WTC11 (cell line): ENCODE data around the gene FHAD1. TPM values are rescaled to one million over a fixed set of nuclear protein-coding genes. Genes with fewer than 3 reads are reported as not detected.

ENCODE experiments used
- AFF4 ChIP-seq: sonication (generic); formaldehyde crosslinking; IDR thresholded peaks from 2 replicates; pipeline ENCODE4 v1.8.1; 2023; ENCODE audit warnings: mild to moderate bottlenecking, missing genetic modification reagents, borderline replicate concordance
- CBFB ChIP-seq: sonication (generic); formaldehyde crosslinking; IDR thresholded peaks from 2 replicates; pipeline ENCODE4 v1.8.1; 2022; ENCODE audit warnings: mild to moderate bottlenecking, low read depth, missing genetic modification reagents
- CDX4 ChIP-seq: fragments of 250-450 bp; sonication (Bioruptor Pico); IDR thresholded peaks from 2 replicates; pipeline ENCODE4 v1.9.0; 2021; ENCODE audit warnings: moderate library complexity, mild to moderate bottlenecking, inconsistent platforms, borderline replicate concordance
- EMX1 ChIP-seq: fragments of 250-450 bp; sonication (Bioruptor Pico); IDR thresholded peaks from 2 replicates; pipeline ENCODE4 v1.8.0; 2021; ENCODE audit warnings: mild to moderate bottlenecking
- ESRRA ChIP-seq: sonication (generic); formaldehyde crosslinking; IDR thresholded peaks from 2 replicates; pipeline ENCODE4 v1.8.1; 2022; ENCODE audit warnings: mild to moderate bottlenecking, missing genetic modification reagents, borderline replicate concordance
- GTF2I ChIP-seq: fragments of 250-450 bp; sonication (Bioruptor Pico); conservative IDR thresholded peaks from 2 replicates; pipeline ENCODE4 v1.4.0; 2021; ENCODE audit warnings: mild to moderate bottlenecking
- HMGXB4 ChIP-seq: sonication (generic); formaldehyde crosslinking; IDR thresholded peaks from 2 replicates; pipeline ENCODE4 v1.8.1; 2023; ENCODE audit warnings: mild to moderate bottlenecking, moderate library complexity, missing genetic modification reagents
- JUN ChIP-seq: sonication (generic); formaldehyde crosslinking; IDR thresholded peaks from 2 replicates; pipeline ENCODE4 v1.8.0; 2023; ENCODE audit warnings: mild to moderate bottlenecking, missing genetic modification reagents
- MLX ChIP-seq: sonication (generic); formaldehyde crosslinking; IDR thresholded peaks from 2 replicates; pipeline ENCODE4 v1.8.1; 2023; ENCODE audit warnings: mild to moderate bottlenecking, missing genetic modification reagents, moderate library complexity
- MXD4 ChIP-seq: fragments of 250-450 bp; sonication (Bioruptor Pico); IDR thresholded peaks from 2 replicates; pipeline ENCODE4 v1.8.0; 2021; ENCODE audit warnings: mild to moderate bottlenecking, moderate library complexity, borderline replicate concordance
- MYBL2 ChIP-seq: sonication (generic); formaldehyde crosslinking; IDR thresholded peaks from 2 replicates; pipeline ENCODE4 v1.8.1; 2023; ENCODE audit warnings: mild to moderate bottlenecking, moderate library complexity, missing genetic modification reagents
- NFATC4 ChIP-seq: fragments of 250-450 bp; sonication (Bioruptor Pico); IDR thresholded peaks from 2 replicates; pipeline ENCODE4 v1.9.0; 2021; ENCODE audit warnings: mild to moderate bottlenecking
- NFE2L1 ChIP-seq: sonication (generic); formaldehyde crosslinking; IDR thresholded peaks from 2 replicates; pipeline ENCODE4 v1.8.1; 2023; ENCODE audit warnings: missing genetic modification reagents
- SMAD4 ChIP-seq: sonication (generic); formaldehyde crosslinking; IDR thresholded peaks from 2 replicates; pipeline ENCODE4 v1.8.0; 2022; ENCODE audit warnings: mild to moderate bottlenecking, missing genetic modification reagents
- TEAD1 ChIP-seq: sonication (generic); formaldehyde crosslinking; IDR thresholded peaks from 2 replicates; pipeline ENCODE4 v1.8.0; 2022; ENCODE audit warnings: mild to moderate bottlenecking, missing genetic modification reagents
- ZBTB21 ChIP-seq: sonication (generic); formaldehyde crosslinking; IDR thresholded peaks from 2 replicates; pipeline ENCODE4 v1.8.1; 2023; ENCODE audit warnings: mild to moderate bottlenecking, missing genetic modification reagents, borderline replicate concordance
- ZNF121 ChIP-seq: sonication (generic); formaldehyde crosslinking; IDR thresholded peaks from 2 replicates; pipeline ENCODE4 v1.8.0; 2023; ENCODE audit warnings: missing genetic modification reagents
- ZNF138 ChIP-seq: sonication (generic); formaldehyde crosslinking; conservative IDR thresholded peaks from 2 replicates; pipeline ENCODE4 v1.8.1; 2022; ENCODE audit warnings: mild to moderate bottlenecking, moderate library complexity, missing genetic modification reagents
- ZNF263 ChIP-seq: sonication (generic); formaldehyde crosslinking; IDR thresholded peaks from 2 replicates; pipeline ENCODE4 v1.8.1; 2022; ENCODE audit warnings: low read depth, mild to moderate bottlenecking, moderate library complexity, missing genetic modification reagents
- ZNF396 ChIP-seq: fragments of 250-450 bp; sonication (Bioruptor Pico); IDR thresholded peaks from 2 replicates; pipeline ENCODE4 v1.8.0; 2021; ENCODE audit warnings: mild to moderate bottlenecking, moderate library complexity, borderline replicate concordance
- total RNA-seq: library from RNA; stranded (reverse); gene quantifications from 3 replicates; pipeline ENCODE4 v1.2.3, GENCODE V29; 2021
- TF ChIP-seq, protein P1 (sequence below): fragments of 250-450 bp; sonication (Bioruptor Pico); IDR thresholded peaks from 2 replicates; pipeline ENCODE4 v1.9.0; 2021; ENCODE audit warnings: mild to moderate bottlenecking
- TF ChIP-seq, protein P2 (sequence below): sonication (generic); formaldehyde crosslinking; conservative IDR thresholded peaks from 2 replicates; pipeline ENCODE4 v1.8.1; 2023; ENCODE audit warnings: mild to moderate bottlenecking, low read depth, missing genetic modification reagents, moderate library complexity
- TF ChIP-seq, protein P3 (sequence below): sonication (generic); formaldehyde crosslinking; IDR thresholded peaks from 2 replicates; pipeline ENCODE4 v1.8.1; 2022; ENCODE audit warnings: low read depth, mild to moderate bottlenecking, moderate library complexity, missing genetic modification reagents, borderline replicate concordance
- TF ChIP-seq, protein P4 (sequence below): sonication (generic); formaldehyde crosslinking; IDR thresholded peaks from 2 replicates; pipeline ENCODE4 v1.8.1; 2022; ENCODE audit warnings: low read depth, missing genetic modification reagents, borderline replicate concordance

FHAD1 gene
- total RNA-seq, 1 experiment from 2014 or later = 3.0 TPM

DNA sequence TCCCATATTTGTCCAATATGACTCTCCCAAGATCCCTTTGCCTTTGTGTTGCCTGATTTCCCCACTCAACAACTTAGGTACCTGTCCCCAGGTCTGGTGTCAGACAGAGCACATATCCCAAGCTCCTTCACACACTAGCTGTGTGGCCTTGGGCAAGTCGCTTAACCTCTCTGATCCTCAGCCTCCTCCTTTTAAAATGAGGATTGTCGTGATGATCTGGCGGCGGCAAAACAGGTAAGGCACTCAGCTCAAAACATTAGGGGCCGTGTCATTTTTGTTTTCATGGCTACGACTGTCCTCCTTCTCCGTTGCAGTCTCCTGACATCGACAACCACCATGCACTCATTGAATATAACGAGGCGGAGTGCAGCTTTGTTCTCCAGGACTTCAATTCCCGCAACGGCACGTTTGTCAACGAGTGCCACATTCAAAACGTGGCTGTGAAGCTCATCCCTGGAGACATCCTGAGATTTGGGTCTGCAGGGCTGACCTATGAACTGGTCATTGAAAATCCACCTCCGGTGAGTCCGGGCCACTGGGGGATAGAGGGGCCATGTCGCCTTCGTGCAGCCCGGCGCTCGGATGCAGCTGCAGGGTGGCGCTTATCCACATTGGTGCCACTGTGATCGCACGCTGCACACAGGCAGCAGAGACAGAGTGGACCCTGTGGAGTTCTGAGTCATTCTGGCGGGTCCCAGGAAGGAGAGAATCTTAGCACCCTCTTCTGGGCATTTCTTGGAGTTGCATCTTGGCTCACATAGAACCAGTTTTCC is 25.2 kb downstream of the FHAD1 start (continued):
- TF ChIP-seq HMGXB4 (CRISPR knock-in tag) (peak; percentile 59; the same call in 1 of the 2 replicates), TEAD1 (CRISPR knock-in tag) (peak; percentile 76; the same call in 1 of the 2 replicates), NFE2L1 (CRISPR knock-in tag) (no peak), CBFB (CRISPR knock-in tag) (no peak), SMAD4 (CRISPR knock-in tag) (no peak; the same call in 1 of the 2 replicates), NFATC4 (CRISPR knock-in tag) (no peak), ZNF263 (no peak), ZNF121 (CRISPR knock-in tag) (no peak), EMX1 (CRISPR knock-in tag) (no peak), JUN (CRISPR knock-in tag) (no peak), AFF4 (no peak), ZBTB21 (CRISPR knock-in tag) (no peak), ZNF396 (CRISPR knock-in tag) (no peak), MLX (CRISPR knock-in tag) (0 out of 2 replicates have a peak, but pooled peaks have one; percentile 45), MXD4 (CRISPR knock-in tag) (no peak), MYBL2 (CRISPR knock-in tag) (no peak), ESRRA (CRISPR knock-in tag) (no peak), CDX4 (CRISPR knock-in tag) (no peak), GTF2I (CRISPR knock-in tag) (peak; percentile 59; the same call in 1 of the 2 replicates), ZNF138 (CRISPR knock-in tag) (no peak)
- TF ChIP-seq, protein P1, sequence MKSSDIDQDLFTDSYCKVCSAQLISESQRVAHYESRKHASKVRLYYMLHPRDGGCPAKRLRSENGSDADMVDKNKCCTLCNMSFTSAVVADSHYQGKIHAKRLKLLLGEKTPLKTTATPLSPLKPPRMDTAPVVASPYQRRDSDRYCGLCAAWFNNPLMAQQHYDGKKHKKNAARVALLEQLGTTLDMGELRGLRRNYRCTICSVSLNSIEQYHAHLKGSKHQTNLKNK (CRISPR knock-in tag) = no peak
- TF ChIP-seq, protein P2, sequence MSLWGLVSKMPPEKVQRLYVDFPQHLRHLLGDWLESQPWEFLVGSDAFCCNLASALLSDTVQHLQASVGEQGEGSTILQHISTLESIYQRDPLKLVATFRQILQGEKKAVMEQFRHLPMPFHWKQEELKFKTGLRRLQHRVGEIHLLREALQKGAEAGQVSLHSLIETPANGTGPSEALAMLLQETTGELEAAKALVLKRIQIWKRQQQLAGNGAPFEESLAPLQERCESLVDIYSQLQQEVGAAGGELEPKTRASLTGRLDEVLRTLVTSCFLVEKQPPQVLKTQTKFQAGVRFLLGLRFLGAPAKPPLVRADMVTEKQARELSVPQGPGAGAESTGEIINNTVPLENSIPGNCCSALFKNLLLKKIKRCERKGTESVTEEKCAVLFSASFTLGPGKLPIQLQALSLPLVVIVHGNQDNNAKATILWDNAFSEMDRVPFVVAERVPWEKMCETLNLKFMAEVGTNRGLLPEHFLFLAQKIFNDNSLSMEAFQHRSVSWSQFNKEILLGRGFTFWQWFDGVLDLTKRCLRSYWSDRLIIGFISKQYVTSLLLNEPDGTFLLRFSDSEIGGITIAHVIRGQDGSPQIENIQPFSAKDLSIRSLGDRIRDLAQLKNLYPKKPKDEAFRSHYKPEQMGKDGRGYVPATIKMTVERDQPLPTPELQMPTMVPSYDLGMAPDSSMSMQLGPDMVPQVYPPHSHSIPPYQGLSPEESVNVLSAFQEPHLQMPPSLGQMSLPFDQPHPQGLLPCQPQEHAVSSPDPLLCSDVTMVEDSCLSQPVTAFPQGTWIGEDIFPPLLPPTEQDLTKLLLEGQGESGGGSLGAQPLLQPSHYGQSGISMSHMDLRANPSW (CRISPR knock-in tag) = no peak
- TF ChIP-seq, protein P3, sequence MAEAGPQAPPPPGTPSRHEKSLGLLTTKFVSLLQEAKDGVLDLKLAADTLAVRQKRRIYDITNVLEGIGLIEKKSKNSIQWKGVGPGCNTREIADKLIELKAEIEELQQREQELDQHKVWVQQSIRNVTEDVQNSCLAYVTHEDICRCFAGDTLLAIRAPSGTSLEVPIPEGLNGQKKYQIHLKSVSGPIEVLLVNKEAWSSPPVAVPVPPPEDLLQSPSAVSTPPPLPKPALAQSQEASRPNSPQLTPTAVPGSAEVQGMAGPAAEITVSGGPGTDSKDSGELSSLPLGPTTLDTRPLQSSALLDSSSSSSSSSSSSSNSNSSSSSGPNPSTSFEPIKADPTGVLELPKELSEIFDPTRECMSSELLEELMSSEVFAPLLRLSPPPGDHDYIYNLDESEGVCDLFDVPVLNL (CRISPR knock-in tag) = no peak
- TF ChIP-seq, protein P4, sequence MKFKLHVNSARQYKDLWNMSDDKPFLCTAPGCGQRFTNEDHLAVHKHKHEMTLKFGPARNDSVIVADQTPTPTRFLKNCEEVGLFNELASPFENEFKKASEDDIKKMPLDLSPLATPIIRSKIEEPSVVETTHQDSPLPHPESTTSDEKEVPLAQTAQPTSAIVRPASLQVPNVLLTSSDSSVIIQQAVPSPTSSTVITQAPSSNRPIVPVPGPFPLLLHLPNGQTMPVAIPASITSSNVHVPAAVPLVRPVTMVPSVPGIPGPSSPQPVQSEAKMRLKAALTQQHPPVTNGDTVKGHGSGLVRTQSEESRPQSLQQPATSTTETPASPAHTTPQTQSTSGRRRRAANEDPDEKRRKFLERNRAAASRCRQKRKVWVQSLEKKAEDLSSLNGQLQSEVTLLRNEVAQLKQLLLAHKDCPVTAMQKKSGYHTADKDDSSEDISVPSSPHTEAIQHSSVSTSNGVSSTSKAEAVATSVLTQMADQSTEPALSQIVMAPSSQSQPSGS (CRISPR knock-in tag) = no peak
